CD4-positive, alpha-beta T cell treated with Interferon gamma for 1 hour (primary cell): ENCODE data around the gene CEP78.
"Not testable (repeated sequence)": the region's sequence is repeated elsewhere in the genome, so short reads cannot be mapped to it uniquely, and the experiment has no call there.

Source experiments
- DNase-seq: peaks from one replicate; pipeline ENCODE4 v3.0.0-alpha.2; 2020

CEP78 gene, protein sequence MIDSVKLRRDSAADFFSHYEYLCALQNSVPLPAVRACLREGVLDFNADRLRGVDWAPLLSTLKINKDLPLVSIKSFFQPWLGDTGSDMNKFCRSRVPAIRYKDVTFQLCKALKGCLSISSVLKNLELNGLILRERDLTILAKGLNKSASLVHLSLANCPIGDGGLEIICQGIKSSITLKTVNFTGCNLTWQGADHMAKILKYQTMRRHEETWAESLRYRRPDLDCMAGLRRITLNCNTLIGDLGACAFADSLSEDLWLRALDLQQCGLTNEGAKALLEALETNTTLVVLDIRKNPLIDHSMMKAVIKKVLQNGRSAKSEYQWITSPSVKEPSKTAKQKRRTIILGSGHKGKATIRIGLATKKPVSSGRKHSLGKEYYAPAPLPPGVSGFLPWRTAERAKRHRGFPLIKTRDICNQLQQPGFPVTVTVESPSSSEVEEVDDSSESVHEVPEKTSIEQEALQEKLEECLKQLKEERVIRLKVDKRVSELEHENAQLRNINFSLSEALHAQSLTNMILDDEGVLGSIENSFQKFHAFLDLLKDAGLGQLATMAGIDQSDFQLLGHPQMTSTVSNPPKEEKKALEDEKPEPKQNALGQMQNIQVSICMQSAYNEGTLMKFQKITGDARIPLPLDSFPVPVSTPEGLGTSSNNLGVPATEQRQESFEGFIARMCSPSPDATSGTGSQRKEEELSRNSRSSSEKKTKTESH

DNA sequence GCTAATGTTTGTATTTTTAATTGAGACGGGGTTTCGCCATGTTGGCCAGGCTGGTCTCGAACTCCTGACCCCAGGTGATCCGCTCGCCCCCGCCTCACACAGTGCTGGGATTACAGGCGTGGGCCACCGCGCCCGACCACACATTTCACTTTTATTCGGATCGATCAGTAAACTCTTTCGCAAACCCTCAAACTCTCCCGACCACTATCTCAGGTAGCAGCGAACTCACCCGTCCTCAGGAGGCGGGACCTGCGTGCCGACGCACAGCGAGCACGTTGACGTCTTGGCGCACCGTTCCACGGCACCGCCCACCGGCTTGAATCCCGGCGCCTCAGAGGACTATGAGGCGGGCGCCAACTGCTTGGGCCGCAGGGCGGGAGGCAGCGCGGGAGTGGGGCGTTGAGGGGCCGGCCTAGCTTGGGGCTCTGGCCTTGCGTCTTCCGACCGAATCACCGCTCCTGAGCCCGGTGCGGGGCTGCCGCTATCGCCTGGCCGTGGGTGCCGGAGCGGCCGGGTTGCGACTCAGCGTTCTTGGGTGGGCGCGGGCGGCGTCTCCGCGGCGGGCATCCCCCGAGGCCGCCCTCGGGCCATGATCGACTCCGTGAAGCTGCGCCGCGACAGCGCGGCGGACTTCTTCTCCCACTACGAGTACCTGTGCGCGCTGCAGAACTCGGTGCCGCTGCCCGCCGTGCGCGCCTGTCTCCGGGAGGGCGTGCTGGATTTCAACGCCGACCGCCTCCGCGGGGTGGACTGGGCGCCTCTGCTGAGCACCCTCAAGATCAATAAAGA, at the start of gene CEP78:
Gene CEP78, plus strand, starts transcription at position 314 of the 789 bp plus-strand sequence. Its CDS starts 276 bp downstream, at position 590.
- DNase-seq: peak; percentile 85

DNA sequence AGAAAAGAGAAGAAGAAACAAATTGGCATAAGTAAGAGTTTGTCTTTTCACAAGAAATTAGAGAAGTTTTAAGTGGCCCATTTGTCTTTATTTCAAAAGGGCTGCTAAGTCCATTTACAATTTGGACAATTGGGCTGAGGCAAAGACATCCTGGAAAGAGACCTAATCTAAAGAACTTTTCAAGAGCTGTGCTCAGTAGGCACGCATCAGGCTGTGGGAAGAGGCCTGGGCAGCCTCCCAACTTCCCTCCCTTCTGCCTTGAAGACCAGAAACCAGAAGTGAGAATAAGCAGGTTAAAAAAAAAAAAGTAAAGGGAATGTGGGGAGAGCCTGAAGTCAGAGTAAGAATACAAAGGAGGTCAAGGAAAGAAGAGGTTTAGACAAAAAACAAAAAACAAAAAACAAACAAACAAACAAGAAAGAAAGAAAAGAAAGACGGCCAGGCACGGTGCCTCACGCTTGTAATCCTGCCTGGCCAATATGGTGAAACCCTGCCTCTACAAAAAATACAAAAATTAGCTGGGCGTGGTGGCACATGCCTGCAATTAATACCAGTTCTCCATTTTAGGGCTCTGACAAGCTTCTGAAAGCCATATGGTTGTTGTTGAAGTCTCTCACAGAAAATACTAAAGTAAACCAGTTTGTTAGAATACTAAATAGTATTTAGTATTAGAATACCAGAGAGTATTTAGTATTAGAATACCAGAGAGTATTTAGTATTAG, 48.0 kb upstream of the CEP78 start:
- no peak for DNase-seq

DNA sequence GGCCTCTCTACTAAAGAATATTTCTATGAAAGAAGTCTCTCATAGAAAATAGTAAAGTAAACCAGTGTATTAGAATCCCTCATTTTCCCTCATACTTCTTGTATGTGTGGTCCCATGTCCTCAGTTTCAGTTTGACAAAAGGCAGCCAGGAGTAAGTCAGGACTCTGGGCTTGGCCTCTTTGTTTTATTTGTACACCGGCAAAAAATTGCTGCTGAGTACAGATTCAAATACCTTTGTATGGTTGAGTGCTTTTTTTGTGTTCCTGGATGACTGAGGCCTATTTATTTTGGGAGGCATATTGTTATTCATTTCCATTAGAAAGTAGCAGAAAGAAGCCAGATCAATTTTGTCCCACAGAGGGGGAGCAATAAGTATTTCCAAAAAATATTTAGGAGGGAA, 47.3 kb upstream of the CEP78 start:
- no peak for DNase-seq

DNA sequence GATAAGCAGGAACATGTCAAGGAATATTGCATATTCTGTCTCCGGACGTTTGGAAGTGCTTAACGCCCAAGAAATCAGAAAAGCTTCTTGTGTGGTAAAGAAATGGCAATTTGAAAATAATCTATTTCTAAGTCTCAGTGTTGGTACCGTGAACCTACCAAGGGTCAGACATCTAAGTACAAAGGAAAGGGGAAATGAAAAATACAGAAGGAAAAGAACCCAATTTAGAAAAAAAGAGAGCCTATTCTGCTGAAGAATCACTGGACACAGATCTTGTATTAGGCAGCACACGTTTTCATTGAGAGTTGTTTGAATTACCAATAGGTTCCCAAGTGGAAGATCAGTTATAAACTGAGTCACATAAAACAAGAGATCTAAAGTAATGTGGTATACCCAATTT, 46.9 kb upstream of the CEP78 start:
- DNase-seq: no peak

DNA sequence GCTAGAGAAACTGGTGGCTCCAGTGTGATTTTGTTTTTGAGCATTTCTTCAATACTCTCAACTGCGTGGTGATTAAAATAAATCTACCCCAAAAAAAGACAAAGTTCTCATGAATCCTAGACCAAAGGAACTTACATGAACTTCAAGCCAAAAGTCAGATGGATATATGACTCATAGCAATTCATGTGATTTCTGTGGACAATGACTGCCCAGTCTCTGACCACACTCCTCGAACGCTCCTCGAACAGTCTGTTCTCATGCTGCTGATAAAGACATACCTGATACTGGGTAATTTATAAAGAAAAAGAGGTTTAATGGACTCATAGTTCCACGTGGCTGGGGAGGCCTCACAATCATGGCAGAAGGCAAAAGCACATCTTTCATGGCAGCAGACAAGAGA, 46.4 kb upstream of the CEP78 start:
- no peak for DNase-seq

DNA sequence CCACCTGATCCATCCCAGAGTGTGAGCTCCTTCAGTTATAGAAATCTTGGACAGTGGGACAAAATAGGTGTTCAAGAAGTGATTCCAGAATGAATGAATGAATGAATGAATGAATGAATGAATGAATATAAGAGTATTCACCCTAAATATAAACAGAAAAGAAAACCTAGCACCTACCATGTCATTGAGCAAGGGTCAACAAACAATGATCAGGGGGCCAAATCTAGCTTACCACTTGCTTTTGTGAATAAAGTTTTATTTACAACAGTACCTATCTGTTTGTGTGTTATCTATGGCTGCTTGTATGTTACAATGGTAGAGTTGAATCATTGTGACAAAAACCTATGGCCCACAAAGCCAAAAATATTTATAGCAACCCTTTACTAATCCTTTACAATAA, 43.9 kb upstream of the CEP78 start:
- DNase-seq: no peak

DNA sequence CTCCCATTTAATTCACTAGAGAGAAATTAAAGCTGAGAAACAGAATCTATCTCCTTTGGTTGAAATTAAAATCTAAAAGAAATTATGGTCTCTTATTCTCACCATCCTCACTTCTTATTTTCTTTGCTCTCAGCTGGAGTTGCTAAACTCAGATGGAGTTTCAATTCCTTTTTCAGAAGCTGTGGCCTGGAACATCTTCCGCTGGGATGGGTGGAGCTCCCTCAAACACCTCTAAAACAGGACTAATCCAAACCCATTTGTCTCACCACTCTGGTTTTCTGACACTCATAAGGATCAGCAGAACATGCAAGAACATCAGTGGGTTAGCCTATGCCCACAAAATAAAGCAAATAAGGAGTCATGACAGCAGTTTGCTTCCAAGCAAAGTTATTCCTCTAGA, 39.6 kb upstream of the CEP78 start:
- DNase-seq: no peak

DNA sequence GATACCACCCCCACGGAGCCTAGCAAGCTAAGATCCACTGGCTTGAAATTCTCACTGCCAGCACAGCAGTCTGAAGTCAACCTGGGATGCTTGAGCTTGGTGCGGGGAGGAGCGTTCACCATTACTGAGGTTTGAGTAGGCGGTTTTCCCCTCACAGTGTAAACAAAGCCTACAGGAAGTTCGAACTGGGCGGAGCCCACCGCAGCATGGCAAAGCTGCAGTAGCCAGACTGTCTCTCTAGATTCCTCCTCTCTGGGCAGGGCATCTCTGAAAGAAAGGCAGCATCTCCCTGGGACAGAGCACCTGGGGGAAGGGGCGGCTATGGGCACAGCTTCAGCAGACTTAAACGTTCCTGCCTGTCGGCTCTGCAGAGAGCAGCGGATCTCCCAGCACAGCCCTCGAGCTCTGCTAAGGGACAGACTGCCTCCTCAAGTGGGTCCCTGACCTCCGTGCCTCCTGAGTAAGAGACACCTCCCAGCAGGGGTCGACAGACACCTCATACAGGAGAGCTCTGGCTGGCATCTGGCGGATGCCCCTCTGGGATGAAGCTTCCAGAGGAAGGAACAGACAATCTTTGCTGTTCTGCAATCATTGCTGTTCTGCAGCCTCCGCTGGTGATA, 34.6 kb upstream of the CEP78 start:
- DNase-seq: peak; percentile 62

DNA sequence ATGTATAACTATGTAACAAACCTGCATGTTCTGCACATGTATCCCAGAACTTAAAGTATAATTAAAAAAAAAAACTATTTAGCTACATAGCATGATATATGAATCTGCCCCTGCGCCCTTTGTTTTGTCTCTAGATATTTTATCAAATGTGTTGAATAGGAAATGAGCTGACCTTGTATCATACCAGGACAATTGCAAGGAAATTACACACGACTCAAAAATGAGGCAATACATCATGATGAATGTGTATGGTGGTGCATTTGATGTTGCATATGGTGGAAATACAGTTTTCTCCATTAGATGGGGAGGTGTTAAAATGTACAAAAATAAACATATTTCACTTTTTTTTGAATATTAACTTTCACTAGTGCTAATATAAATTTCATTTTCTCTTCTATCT, 28.6 kb upstream of the CEP78 start:
- DNase-seq: no peak

DNA sequence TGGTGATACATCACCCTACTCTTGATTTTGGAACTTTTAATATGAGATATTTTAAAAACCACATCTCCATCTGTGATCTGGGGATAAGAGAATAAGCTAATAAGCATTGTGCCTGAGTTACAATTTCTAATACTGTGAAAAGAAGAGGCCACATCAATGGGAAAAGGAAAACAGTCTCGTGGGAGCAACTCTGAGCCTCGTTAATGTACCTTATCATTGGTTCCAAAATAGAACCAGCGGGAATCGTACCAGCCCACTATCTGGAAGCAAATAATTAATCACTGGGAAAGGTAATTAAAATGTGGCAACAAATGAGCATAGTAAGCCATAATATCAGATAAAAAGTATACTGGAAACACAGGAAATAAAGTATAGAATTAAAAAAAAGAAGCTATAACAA, 28.0 kb upstream of the CEP78 start:
- no peak for DNase-seq

DNA sequence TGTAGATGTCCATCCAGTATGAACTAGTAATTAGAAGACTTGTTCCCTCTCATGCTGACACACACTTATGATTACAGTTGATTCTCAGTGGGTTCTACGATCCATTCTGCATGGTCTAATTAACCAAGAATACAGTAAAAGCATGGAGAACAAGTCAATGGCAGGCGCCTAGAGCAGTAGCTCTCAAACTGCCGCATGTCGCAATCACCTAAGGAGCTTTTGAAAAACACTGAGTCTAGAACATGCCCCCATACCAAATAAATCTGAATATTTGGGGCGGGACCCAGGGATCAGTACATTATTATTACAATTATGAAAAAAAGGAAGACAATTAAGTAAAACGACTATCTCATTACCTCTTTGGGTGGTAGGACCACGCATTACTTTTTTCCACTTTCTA, 26.7 kb upstream of the CEP78 start:
- no peak for DNase-seq

DNA sequence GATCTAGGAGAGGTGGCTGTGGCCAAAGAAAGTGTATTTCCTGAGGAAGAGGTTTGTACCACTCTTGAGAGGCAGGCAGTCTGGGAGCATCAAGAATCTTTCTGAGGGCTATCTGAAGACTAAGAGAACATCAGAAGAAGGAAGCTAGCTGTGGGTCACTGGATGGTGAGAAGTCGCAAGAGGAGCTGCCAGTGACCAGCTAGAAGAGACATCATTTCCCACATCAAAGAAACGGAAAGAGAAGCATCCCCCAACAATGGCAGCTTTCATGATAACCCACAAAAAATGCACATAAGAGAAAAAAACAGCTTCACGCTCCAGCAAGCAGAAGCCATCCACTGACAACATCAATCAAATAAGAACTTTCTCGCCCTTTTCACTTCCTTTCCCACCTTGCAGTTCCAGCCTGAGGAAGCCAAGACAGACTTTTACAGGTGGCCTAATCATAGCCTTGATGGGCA, 25.0 kb upstream of the CEP78 start:
- peak; percentile 15 for DNase-seq

DNA sequence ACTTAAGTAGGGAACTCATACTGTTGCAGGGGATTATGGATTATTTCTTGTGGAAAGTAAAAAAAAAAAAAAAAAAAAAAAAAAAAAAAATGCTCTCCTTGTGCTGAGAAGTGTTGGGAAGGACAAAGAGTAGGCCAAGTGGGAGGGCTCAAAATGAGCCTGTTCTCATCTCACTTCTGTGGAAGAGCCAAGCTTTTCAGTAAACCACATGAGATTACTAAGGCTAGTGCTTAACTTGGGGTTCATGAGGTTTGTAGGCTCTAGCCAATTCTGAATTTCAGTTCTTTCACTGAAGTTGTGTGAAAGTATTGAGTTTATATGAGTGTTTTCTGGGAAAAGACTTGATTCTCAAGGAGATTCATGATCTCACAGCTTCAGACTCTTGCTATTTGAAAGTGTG, 23.0 kb upstream of the CEP78 start:
- DNase-seq: no peak

DNA sequence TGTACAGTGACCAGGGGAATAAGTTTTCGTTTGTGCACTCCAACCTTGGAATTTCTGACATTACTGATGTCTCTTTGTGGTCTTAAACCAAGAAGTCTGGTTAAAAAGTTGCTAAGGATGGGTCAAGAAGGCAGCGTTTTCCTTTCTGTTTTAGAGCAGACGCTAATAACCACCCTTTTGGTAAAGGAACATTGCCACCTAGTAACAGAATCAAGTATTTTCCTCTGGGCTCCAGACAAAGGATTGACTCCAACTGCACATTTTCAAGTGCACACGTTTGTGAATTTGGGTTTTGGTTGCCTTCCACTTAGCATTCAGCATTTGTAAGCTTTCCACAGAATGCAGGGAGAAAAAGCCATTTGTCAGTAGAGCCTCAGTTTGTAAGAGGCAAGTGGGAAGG, 22.2 kb upstream of the CEP78 start:
- DNase-seq: no peak

DNA sequence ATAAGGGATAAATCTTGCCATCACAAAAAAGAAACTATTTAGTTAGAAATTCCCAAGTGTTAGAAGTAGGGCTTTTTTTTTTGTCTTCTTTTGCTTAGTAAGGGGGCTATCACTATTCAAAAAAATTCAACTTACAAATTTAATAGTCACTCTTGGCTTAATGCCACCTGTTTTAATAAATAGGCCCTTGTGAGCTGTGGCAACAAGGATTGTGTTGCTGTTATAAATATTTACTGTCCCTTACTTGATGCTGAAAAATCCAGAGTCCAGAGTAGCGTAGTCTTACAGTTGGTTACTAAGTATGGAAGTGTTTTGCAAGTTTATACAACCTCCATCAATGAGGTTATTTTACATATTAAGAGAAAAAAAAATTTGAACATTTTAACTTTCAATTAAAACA, 21.4 kb upstream of the CEP78 start:
- no peak for DNase-seq

DNA sequence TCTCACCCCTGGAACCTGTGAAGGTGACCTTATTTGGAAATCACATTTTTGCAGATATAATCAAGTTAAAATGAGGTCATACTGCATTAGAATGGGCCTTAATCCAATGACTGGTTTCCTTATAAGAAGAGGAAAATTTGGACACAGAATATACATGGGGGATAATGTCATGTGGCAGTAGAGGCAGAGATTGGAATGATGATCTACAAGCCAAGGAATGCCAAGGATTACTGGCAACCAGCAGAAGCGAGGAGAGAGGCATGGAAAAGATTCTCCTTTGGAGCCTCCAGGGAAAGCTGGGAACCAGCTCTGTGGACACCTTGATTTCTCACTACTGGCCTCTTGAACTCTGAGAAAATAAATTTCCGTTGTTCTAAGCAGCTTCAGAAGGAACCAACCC, 20.2 kb upstream of the CEP78 start:
- no peak for DNase-seq

DNA sequence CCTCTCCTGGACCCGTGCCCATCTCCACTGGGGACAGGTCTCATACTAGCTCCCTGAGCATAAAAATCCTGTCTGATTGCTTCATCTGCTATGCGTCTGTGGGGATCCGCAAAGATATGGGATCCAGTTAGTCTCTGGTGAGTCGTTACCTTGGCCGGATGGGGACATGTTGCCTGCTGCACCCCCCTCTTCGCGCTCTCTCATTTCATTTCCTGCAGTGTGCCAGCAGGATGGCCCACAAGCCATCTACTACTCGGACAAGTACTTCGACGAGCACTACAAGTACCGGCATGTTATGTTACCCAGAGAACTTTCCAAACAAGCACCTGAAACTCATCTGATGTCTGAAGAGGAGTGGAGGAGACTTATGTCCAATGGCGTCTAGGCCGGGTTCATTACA, 17.0 kb upstream of the CEP78 start:
- no peak for DNase-seq

DNA sequence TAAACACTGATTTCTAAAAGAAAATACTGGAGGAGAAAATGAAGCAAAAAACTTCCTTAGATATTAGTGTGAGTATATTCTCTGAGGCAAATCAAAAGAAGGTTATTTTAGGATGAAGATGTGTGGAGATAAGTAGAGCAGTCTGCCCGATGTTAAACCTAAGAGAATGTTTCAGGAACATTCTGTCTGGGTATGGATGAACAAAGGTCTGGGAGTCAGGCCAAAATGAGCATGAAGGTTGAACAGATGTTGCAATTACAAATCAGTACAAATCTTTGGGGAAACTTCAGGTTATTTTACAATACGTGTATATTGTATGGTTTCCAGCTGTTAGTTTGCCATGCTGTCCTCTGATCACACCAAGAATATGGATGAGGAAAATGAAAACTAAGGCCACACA, 14.4 kb upstream of the CEP78 start:
- no peak for DNase-seq

DNA sequence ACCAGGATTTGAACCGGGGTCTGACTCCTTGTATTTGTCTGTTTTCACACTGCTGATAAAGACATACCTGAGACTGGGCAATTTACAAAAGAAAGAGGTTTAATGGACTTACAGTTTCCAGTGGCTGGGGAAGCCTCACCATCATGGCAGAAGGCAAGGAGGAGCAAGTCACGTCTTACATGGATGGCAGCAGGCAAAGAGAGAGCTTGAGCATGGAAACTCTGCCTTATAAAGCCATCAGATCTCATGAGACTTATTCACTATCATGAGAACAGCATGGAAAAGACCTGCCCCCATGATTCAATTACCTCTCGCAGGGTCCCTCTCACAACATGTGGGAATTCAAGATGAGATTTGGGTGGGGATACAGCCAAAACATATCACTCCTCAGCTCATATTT, 14.0 kb upstream of the CEP78 start:
- not testable (repeated sequence) for DNase-seq

DNA sequence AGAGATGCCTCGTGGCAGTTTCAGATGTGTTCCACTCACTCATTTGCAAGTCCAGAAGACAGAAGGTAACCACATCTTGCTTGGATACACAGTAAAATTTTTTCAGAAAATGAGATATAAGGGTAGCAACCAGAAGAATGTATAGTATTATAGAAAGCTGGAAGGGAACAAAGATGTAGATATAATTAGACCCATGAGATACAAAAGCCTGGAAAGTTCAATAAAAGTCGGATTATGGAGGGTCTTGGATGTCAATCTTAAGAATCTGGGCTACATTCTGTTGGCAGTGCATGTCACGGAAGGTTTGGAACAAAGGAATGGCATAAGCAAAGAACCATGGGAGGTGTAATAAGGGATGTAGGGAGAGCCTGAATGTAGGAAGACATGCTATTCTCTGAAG, 5.1 kb upstream of the CEP78 start:
- DNase-seq: no peak

DNA sequence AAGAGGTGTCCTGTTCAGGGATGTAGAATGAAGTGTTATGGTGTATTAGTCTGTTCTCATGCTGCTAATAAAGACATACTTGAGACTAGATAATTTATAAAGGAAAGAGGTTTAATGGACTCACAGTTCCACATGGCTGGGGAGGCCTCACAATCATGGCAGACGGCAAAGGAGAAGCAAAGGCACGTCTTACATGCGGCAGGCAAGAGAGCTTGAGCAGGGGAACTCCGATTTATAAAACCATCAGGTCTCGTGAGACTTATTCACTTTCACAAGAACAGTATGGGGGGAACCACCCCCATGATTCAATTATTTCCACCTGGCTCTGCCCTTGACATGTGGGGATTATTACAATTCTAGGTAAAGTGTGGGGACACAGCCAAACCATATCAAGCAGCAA, 3.4 kb upstream of the CEP78 start:
- DNase-seq: not testable (repeated sequence)

DNA sequence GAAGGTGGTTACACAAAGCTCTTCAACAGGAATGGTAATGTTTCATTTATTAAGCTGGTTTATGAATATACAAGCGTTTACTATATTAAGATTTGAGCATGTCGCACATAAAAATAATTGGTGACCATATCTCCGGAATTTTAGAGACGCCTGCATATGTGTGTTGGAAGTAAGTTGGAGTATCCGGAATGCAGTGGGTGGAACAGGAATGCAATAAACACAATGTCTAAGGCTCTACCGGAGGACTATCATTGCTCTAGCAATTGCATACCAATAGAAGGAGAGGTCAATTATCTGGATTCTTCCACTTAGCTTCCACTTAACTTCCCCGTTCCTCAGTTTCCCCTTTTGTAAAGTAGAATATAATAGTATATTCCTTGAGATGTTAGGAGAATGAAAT, 1.1 kb upstream of the CEP78 start:
- DNase-seq: no peak
